ENCODE results near the gene SCYL2.
"Not testable (repeated sequence)": the region's sequence is repeated elsewhere in the genome, so short reads cannot be mapped to it uniquely, and the experiment has no call there.

Gene SCYL2

GRCh38 chr12:100265732-100266584 lies 1.0 kb upstream of the SCYL2 start:
- no peak for DNase-seq

GRCh38 chr12:100266585-100266834 lies 467 bp upstream of the SCYL2 start:
- DNase-seq, result no peak

DNA sequence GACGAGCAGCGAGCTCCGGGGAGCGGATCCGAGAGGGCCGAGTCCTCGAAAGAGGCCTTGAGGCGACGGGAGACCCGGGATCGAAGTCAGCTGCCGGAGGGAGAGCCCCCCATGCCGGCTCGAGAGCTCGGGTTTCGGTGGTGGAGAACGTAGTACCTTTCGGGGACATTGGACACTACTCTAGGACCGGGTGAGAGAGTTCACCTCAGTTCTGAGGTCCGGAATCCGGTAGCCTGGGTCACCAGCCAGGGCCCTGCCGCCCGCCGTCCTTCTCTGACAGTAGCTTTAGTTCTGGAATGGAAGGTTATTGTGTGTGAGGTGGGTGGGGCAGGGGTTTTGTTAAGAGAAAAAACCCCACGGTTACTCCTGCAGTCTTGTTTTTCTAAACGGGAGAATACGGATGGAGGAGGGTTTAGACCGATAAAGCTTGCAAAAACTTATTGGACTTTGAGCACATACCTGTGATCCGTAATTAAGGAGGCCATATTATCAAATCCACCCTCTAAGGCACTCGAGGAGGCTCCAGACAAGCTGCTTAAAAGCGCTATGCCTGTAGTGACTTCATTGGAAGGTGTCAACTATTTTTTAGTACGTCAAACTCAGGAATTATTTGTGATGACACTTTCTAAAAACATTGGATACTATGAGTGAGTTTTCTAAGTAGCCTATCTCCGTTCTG lies 765 bp downstream of the SCYL2 start:
- no peak for DNase-seq

DNA sequence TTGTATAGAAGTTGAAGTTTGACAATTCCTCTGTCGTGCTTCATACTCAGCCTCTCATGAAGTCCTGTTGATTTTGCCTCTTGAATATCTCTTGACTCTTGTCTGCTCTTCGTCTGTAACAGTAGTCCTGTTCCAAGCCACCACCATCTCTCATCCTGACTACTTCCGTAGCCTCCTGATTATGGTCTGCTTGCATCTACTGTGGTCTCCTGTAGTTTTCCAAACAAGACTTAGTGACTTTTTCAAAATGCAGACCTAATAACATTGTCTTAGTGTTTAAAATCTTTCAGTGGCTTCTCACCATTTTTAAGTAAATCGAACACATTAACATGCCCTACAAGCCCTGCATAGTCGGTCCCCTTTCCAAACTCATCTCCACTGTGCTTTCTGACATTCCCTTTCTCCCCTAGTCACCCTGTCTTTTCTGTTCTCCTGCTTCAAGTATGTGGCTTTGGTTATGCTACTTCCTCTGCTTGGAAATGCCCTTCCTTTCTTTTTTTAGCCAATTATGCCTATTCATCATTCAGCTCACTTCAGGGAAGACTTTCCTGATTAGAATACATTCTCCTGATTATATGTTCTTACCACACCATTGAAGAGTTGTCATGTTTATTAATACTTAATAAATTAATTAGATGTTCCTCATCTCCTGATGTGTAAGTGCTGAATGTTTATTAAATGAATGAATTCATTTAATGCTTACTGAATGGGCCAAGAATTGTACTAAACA lies 2.0 kb downstream of the SCYL2 start:
- DNase-seq, result no peak

- DNase-seq, result no peak
Measured at GRCh38 chr12:100273782-100274181, 6.8 kb downstream of the SCYL2 start.

- DNase-seq, result no peak
Measured at GRCh38 chr12:100274291-100274690, 7.3 kb downstream of the SCYL2 start.

GRCh38 chr12:100279159-100279558 lies 12.2 kb downstream of the SCYL2 start:
- no peak for DNase-seq

GRCh38 chr12:100279607-100280244 lies 12.7 kb downstream of the SCYL2 start:
- DNase-seq, result no peak

DNA sequence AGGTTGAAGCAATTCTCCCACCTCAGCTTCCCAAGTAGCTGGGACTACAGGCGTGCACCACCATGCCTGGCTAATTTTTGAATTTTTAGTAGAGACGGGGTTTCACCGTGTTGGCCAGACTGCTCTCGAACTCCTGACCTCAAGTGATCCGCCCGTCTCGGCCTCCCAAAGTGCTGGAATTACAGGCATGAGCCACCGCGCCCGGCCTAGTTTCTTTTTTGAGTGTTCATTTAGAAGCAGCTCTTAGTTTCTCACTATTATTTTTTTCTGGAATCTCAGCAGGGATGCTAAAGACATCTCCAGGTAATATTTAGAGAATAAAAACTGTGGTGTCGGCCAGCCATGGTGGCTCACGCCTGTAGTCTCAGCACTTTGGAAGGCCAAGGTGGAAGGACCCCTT lies 17.6 kb downstream of the SCYL2 start:
- not testable (repeated sequence) for DNase-seq

GRCh38 chr12:100289038-100289437 lies 22.1 kb downstream of the SCYL2 start:
- DNase-seq, result no peak

DNA sequence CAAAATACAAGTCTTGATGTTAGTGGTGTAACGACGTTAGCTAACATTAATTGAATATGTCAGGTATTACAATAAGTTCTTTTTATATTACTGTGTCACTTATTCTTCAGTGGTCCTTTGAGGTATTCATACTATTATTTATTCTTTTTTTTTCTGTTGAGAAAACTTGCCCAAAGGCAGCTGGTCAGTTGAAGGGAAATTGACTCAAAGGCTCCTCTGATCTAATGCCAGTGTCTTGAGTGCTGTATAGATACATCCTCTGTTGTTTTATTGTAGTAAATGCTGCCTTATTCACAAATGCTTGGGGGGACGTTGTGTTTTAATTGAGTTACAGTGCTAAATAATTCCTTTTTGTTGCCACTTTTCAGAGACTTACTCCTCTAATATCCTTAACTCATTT lies 23.0 kb downstream of the SCYL2 start:
- DNase-seq, result no peak

GRCh38 chr12:100293017-100293416 lies 26.0 kb downstream of the SCYL2 start:
- DNase-seq, result no peak

DNA sequence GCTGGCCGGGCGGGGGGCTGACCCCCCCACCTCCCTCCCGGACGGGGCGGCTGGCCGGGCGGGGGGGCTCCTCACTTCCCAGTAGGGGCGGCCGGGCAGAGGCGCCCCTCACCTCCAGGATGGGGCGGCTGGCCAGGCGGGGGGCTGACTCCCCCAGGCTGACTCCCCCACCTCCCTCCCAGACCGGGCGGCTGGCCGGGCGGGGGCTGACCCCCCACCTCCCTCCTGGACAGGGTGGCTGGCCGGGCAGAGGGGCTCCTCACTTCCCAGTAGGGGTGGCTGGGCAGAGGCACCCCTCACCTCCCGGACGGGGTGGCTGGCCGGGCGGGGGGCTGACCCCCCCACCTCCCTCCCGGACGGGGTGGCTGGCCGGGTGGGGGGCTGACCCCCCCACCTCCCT lies 27.4 kb downstream of the SCYL2 start:
- not testable (repeated sequence) for DNase-seq

- no peak for DNase-seq
Measured at GRCh38 chr12:100295764-100296555, 29.0 kb downstream of the SCYL2 start.

DNA sequence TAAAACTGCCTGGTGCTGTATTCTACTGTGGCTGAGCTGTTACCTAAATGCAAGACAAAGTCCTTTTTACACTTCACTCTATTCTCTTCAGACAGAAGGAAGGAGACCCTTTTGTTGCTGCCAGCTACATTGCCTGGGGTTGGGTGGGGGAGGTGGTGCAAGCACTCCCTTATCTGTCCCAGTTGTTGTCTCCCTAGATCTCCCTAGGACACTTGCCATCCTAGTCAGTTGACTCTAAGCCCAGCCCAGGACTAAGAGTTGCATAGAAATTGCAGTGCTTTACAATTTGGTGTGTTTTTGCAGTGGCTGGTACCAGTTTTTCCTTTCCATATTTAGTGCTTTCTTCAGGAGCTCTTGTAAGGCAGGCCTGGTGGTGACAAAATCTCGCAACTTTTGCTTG lies 35.1 kb downstream of the SCYL2 start:
- no peak for DNase-seq

- DNase-seq, result no peak
Measured at GRCh38 chr12:100303831-100304230, 36.9 kb downstream of the SCYL2 start.

GRCh38 chr12:100304334-100304733 lies 37.4 kb downstream of the SCYL2 start:
- DNase-seq, result not testable (repeated sequence)

- not testable (repeated sequence) for DNase-seq
Measured at GRCh38 chr12:100308138-100308537, 41.2 kb downstream of the SCYL2 start.

DNA sequence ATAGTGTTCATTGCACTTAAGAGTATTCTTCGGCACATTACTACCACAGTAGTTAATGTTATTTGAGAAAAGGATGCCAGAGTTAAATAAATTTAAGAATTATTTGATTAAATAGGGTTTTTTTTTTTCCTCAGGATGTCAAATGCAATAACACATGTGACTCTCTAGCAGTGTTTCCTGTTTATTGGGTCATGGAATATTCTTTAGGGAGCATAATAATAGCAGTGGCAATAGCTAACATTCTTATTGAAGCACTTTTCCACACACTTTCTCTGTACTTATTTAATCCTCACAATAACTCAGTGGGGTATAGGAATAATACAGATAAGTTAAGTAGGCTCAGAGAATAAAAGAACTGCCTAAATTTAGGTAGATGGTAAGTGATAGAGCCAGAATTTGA lies 44.3 kb downstream of the SCYL2 start:
- no peak for DNase-seq

DNA sequence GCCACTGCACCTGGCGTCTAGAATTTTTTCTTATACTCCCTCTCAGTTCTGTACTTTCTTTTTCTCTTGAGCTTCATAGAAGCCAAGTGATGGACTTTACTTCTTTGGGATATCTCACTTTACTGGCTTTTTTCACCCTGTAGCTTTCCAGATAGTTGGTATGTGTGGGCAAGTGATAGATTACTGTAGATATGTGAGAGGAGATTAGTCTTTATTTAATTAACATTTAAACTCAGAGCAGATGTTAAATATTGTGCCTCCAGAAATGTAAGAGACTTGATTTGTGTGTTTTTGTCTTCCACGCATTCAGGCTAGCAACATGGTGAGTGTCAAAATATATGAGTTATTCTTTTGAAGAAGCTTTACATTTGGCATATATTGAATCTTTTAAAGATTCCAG lies 50.4 kb downstream of the SCYL2 start:
- DNase-seq, result no peak

- DNase-seq, result no peak
Measured at GRCh38 chr12:100324498-100324897, 57.5 kb downstream of the SCYL2 start.

GRCh38 chr12:100326208-100326607 lies 59.2 kb downstream of the SCYL2 start:
- no peak for DNase-seq

DNA sequence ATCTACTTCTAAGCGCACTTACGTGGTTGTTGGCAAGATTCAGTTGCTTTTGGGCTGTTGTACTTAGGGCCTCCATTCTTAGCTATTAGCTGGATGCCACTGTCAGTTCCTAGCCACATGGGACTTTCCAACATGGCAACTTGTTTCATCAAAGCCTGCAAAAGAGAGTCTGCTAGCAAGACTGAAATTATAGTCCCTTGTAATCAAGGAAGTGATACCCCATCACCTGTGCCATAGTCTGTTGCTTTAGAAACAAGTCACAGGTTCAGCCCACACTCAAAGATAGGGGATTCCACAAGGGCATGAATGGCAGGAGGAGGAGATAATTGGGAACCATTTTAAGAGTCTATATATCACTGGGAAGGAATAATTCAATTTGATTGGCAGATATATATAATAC lies 62.8 kb downstream of the SCYL2 start:
- no peak for DNase-seq

Data from right forelimb (tissue), 1 donor.